ENCODE measurements around the gene SLC6A15.

DNA sequence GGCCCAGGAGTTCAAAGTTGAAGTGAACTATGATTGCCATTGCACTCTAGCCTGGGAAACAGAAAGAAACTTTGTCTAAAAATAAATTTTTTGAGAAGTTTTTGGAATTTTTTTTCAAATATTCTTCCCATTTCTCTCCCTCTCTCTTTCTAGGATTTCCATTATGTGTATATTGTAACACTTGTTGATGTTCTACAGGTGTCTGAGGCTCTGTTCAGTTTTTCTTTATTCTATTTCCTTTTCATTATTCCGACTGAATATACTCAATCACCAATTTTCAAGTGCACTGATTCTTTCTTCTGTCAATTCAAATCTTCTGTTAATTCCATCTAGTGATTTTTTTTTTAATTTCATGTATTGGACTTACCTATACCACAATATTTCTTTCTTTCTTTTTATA lies 48.3 kb upstream of the SLC6A15 start:
- TF ChIP-seq, protein P1, sequence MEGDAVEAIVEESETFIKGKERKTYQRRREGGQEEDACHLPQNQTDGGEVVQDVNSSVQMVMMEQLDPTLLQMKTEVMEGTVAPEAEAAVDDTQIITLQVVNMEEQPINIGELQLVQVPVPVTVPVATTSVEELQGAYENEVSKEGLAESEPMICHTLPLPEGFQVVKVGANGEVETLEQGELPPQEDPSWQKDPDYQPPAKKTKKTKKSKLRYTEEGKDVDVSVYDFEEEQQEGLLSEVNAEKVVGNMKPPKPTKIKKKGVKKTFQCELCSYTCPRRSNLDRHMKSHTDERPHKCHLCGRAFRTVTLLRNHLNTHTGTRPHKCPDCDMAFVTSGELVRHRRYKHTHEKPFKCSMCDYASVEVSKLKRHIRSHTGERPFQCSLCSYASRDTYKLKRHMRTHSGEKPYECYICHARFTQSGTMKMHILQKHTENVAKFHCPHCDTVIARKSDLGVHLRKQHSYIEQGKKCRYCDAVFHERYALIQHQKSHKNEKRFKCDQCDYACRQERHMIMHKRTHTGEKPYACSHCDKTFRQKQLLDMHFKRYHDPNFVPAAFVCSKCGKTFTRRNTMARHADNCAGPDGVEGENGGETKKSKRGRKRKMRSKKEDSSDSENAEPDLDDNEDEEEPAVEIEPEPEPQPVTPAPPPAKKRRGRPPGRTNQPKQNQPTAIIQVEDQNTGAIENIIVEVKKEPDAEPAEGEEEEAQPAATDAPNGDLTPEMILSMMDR (conservative IDR thresholded peaks at IDR 0.05; ENCODE audit: low read length): no peak
- no peak for TF ChIP-seq EZH2phosphoT487 (IDR thresholded peaks at IDR 0.05; ENCODE audit: borderline replicate concordance)

All from Loucy (cell line).